Breast epithelium (tissue), 3 donors: Measurements from ENCODE around the gene AK5.

Experiments
- CTCF ChIP-seq, 3 donors: fragments of 450-650 bp; IDR thresholded peaks; one replicate each; pipeline ENCODE4 v1.5.1; 2016 to 2017; ENCODE audit warnings: antibody characterized with exemption in 3 of 3, mild to moderate bottlenecking in 3 of 3, moderate library complexity in 3 of 3
- POLR2A ChIP-seq: fragments of 450-650 bp; IDR thresholded peaks from one replicate; pipeline ENCODE4 v1.6.1; 2016; ENCODE audit warnings: antibody characterized with exemption, mild to moderate bottlenecking, moderate library complexity
- POLR2AphosphoS5 ChIP-seq, 3 donors: sonication (generic); formaldehyde crosslinking; IDR thresholded peaks; one replicate each; pipeline ENCODE4 v1.6.1; 2017; ENCODE audit warnings: antibody characterized with exemption in 3 of 3

GRCh38 chr1:77585610-77586314 lies 303.9 kb downstream of the AK5 start:
- no peak for TF ChIP-seq CTCF (IDR thresholded peaks at IDR 0.05)
- no peak for TF ChIP-seq POLR2AphosphoS5 (IDR thresholded peaks at IDR 0.05)
- TF ChIP-seq POLR2A = no peak
